Neural progenitor cell (in vitro differentiated cells): ENCODE results near the gene OSBPL8.
"Not testable (repeated sequence)": the region's sequence is repeated elsewhere in the genome, so short reads cannot be mapped to it uniquely, and the experiment has no call there.

Experiments used
- CTCF ChIP-seq: fragments of 200-600 bp; sonication (generic); IDR thresholded peaks from 2 replicates; pipeline ENCODE4 v1.5.1; 2017; ENCODE audit warnings: antibody characterized with exemption, mild to moderate bottlenecking
- EZH2 ChIP-seq: fragments of 200-600 bp; sonication (generic); IDR thresholded peaks from 2 replicates; pipeline ENCODE4 v1.6.1; 2017; ENCODE audit warnings: antibody characterized with exemption, mild to moderate bottlenecking, moderate library complexity

GRCh38 chr12:76499136-76499535, 60.4 kb downstream of the OSBPL8 start:
- not testable (repeated sequence) for TF ChIP-seq CTCF, EZH2
